Peyer's patch (tissue), 4 donors: ENCODE data around the gene PLEKHA3.

Experiments
- POLR2A ChIP-seq, 2 donors: fragments of 450-650 bp; IDR thresholded peaks; one replicate each; pipeline ENCODE4 v1.5.1; 2017; ENCODE audit warnings: antibody characterized with exemption in 2 of 2, mild to moderate bottlenecking in 2 of 2, moderate library complexity in 2 of 2
- TF ChIP-seq, protein P1 (sequence below), 6 experiments: fragments of 450-650 bp in 4 of 6; fragments of 200-600 bp in 2 of 6; sonication (generic) in 1 of 6; IDR thresholded peaks; one replicate each; pipeline ENCODE4 v1.5.1; 2017 to 2019; ENCODE audit warnings: antibody characterized with exemption in 6 of 6, mild to moderate bottlenecking in 3 of 6, moderate library complexity in 1 of 6

DNA sequence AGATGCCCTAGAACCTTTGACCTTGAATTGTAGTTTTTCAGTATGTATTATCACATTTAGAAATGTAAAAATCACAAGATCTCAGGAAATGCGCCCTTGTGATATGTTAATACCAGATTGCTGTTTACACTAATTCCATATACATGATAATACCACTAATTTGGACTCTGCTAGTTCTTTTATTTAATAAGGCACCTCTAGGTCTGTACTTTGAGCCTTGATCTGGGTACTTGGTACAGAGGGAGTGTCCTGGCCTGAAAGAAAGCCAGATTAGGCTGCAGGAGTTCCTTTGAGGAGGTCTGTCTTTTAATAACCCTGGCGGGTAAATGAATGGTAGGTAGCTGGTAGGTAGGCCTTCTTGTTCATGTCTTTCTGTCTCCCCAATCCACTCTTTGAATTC, 26.3 kb downstream of the PLEKHA3 start:
- TF ChIP-seq POLR2A (IDR thresholded peaks at IDR 0.05), result no peak
- TF ChIP-seq, protein P1, sequence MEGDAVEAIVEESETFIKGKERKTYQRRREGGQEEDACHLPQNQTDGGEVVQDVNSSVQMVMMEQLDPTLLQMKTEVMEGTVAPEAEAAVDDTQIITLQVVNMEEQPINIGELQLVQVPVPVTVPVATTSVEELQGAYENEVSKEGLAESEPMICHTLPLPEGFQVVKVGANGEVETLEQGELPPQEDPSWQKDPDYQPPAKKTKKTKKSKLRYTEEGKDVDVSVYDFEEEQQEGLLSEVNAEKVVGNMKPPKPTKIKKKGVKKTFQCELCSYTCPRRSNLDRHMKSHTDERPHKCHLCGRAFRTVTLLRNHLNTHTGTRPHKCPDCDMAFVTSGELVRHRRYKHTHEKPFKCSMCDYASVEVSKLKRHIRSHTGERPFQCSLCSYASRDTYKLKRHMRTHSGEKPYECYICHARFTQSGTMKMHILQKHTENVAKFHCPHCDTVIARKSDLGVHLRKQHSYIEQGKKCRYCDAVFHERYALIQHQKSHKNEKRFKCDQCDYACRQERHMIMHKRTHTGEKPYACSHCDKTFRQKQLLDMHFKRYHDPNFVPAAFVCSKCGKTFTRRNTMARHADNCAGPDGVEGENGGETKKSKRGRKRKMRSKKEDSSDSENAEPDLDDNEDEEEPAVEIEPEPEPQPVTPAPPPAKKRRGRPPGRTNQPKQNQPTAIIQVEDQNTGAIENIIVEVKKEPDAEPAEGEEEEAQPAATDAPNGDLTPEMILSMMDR (IDR thresholded peaks at IDR 0.05), result no peak
